ENCODE measurements around the gene C9orf153. TPM values are rescaled to one million over a fixed set of nuclear protein-coding genes. Genes with fewer than 3 reads are reported as not detected.

Gene C9orf153
- total RNA-seq, 1 donor from 2014 or later, result 1.1 TPM

GRCh38 chr9:86263876-86264275, 4.4 kb upstream of the C9orf153 start:
- no peak overlapping the region for H3K27ac Mint-ChIP-seq
- H3K9me3 Mint-ChIP-seq, result no peaks in the 10 kb centered on the region
- TF ChIP-seq CTCF (conservative IDR thresholded peaks at IDR 0.05), result no peak
- H3K4me1 Mint-ChIP-seq (ENCODE audit: unreplicated experiment), result peaks cover 20% of the 10 kb centered on the region
- no peaks in the 10 kb centered on the region for H3K27me3 Mint-ChIP-seq
- H3K4me3 Mint-ChIP-seq, result no peak overlapping the region
- DNase-seq (ENCODE audit: extremely low spot score, unreplicated experiment), result no peak
- H3K36me3 Mint-ChIP-seq, result peaks cover 31% of the 10 kb centered on the region

- H3K36me3 Mint-ChIP-seq, result peaks cover 31% of the 10 kb centered on the region
- no peak for DNase-seq (ENCODE audit: extremely low spot score, unreplicated experiment)
- TF ChIP-seq CTCF (conservative IDR thresholded peaks at IDR 0.05), result no peak
These were observed 3.0 kb upstream of the C9orf153 start for GRCh38 chr9:86262492-86262891.

DNA sequence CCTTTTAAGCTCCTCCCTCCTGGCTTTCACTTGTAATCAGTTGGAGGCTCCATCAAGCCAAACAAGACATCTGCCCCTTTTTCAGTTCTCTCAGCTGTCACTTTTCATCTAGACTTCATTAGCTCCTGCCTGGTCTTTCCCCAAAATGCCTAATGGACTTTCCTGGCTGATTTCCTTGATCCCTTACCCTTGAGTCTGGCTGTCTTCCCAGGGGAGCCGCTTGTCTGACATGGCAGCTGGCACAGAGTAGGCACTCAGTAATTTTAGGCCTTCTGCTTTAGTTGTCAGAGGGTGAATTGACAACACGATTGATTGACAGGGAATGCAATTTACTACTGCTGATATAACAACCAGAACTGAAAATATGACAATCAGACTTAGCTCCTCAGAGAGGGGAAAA, 2.1 kb downstream of the C9orf153 start:
- Mint-ChIP-seq H3K27ac (no peak overlapping the region), H3K4me1 (ENCODE audit: unreplicated experiment) (peaks cover 6% of the 10 kb centered on the region), H3K27me3 (no peaks in the 10 kb centered on the region), H3K4me3 (no peak overlapping the region), H3K9me3 (no peaks in the 10 kb centered on the region), H3K36me3 (peaks cover 9% of the 10 kb centered on the region)
- DNase-seq (ENCODE audit: extremely low spot score, unreplicated experiment), result no peak
- no peak for TF ChIP-seq CTCF (conservative IDR thresholded peaks at IDR 0.05)

More at GRCh38 chr9:86262492-86262891, 3.0 kb upstream of the C9orf153 start:
- no peaks in the 10 kb centered on the region for H3K27me3 Mint-ChIP-seq
- H3K27ac Mint-ChIP-seq, result no peak overlapping the region
- peaks cover 20% of the 10 kb centered on the region for H3K4me1 Mint-ChIP-seq (ENCODE audit: unreplicated experiment)
- no peak overlapping the region for H3K4me3 Mint-ChIP-seq
- no peaks in the 10 kb centered on the region for H3K9me3 Mint-ChIP-seq

DNA sequence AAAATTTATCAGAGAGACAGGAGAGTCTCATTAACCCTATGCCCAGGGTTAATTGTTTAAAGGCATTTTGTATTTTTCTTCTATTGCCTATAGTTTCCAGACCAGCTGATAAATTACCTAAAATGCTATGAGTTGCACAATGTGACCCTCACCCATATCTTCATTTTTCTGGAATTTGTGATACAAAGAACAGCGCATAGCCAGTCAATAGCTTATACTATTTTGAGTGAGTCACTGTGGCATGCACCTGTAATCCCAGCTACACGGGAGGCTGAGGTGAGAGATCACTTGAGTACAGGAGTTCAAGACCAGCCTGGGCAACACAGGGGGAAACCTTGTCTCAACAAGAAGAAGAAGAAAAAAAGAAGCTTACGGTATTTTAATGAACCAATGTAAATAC, 2.8 kb downstream of the C9orf153 start:
- Mint-ChIP-seq H3K27me3 (no peaks in the 10 kb centered on the region), H3K27ac (no peak overlapping the region), H3K9me3 (no peaks in the 10 kb centered on the region), H3K4me1 (ENCODE audit: unreplicated experiment) (peaks cover 3% of the 10 kb centered on the region), H3K4me3 (no peak overlapping the region), H3K36me3 (peaks cover 9% of the 10 kb centered on the region)
- no peak for DNase-seq (ENCODE audit: extremely low spot score, unreplicated experiment)
- no peak for TF ChIP-seq CTCF (conservative IDR thresholded peaks at IDR 0.05)

GRCh38 chr9:86253577-86253976, 5.9 kb downstream of the C9orf153 start:
- Mint-ChIP-seq H3K27me3 (no peaks in the 10 kb centered on the region), H3K4me3 (no peak overlapping the region), H3K27ac (no peak overlapping the region), H3K4me1 (ENCODE audit: unreplicated experiment) (no peaks in the 10 kb centered on the region), H3K36me3 (peaks cover 9% of the 10 kb centered on the region), H3K9me3 (no peaks in the 10 kb centered on the region)
- DNase-seq (ENCODE audit: extremely low spot score, unreplicated experiment), result no peak
- TF ChIP-seq CTCF (conservative IDR thresholded peaks at IDR 0.05), result no peak

- H3K9me3 Mint-ChIP-seq, result no peaks in the 10 kb centered on the region
- no peak overlapping the region for H3K27ac Mint-ChIP-seq
- H3K4me3 Mint-ChIP-seq, result no peak overlapping the region
- no peaks in the 10 kb centered on the region for H3K27me3 Mint-ChIP-seq
- DNase-seq (ENCODE audit: extremely low spot score, unreplicated experiment), result no peak
- TF ChIP-seq CTCF (conservative IDR thresholded peaks at IDR 0.05), result no peak
- no peaks in the 10 kb centered on the region for H3K4me1 Mint-ChIP-seq (ENCODE audit: unreplicated experiment)
- H3K36me3 Mint-ChIP-seq, result peaks cover 9% of the 10 kb centered on the region
These were observed 6.6 kb downstream of the C9orf153 start for GRCh38 chr9:86252870-86253269.
